Mucosa of descending colon (tissue), 3 donors: Measurements from ENCODE around the gene ADGRG2. TPM values are rescaled to one million over a fixed set of nuclear protein-coding genes. Genes with fewer than 3 reads are reported as not detected.

Source experiments
- ATAC-seq: fragments of 200-7000 bp; cut with Tn5 transposase; one replicate; pipeline ENCODE4 v1.9.1; 2020; ENCODE audit warnings: mild to moderate bottlenecking, moderate library complexity
- DNase-seq, 3 donors: peaks; one replicate each; pipeline ENCODE4 v3.0.0-alpha.2; 2020
- H3K36me3 ChIP-seq: fragments of 200-600 bp; one replicate; pipeline ENCODE4 v1.8.0; 2021; ENCODE audit warnings: low read depth, mild to moderate bottlenecking
- H3K4me1 ChIP-seq: fragments of 200-600 bp; one replicate; pipeline ENCODE4 v1.8.0; 2021; ENCODE audit warnings: low read depth, mild to moderate bottlenecking
- H3K4me3 ChIP-seq: fragments of 200-600 bp; one replicate; pipeline ENCODE4 v1.8.0; 2021; ENCODE audit warnings: mild to moderate bottlenecking
- H3K9me3 ChIP-seq: fragments of 200-600 bp; one replicate; pipeline ENCODE4 v1.8.0; 2021; ENCODE audit warnings: mild to moderate bottlenecking
- CTCF ChIP-seq: fragments of 200-600 bp; IDR thresholded peaks from one replicate; pipeline ENCODE4 v1.8.0; 2022; ENCODE audit warnings: antibody characterized with exemption, mild to moderate bottlenecking
- intact Hi-C, 2 donors: fragments of 100-400 bp; cut with DNase I in 1 of 2; cut with micrococcal nuclease in 1 of 2; formaldehyde crosslinking; loops; one replicate each; pipeline versions ENCODE4 v1.11.0 to v1.11.1; 2022; cut with DNase I, micrococcal nuclease
- long read RNA-seq, 2 donors: library from polyadenylated mRNA; unstranded; transcript quantifications; one replicate each; pipeline ENCODE4 v2.0.0, GENCODE V29; 2019 to 2021
- total RNA-seq, 3 donors: library from RNA; stranded (reverse); fragmentation: NEBNext Ultra II Directional in 2 of 3; extraction: Animal tissue kit (Norgen Biotek cat#: 25700) in 2 of 3; gene quantifications; one replicate each; pipeline versions ENCODE4 v1.2.1 to v1.2.4, GENCODE V29; 2021 to 2023
- donor health status: DM: no; HTN: no; CAD: no; lungs with moderate emphysema.
- donor health status: DM: no; HTN: no; CAD: no.
- donor health status: DM: no; HTN: yes; CAD: no.

Gene ADGRG2
- total RNA-seq = 1 to 10 TPM in 1 of 3 donors, under 1 TPM in 2; 0.38 to 1.3 (median 0.39) TPM
- long read RNA-seq, donor 1, partial matches to known transcripts = 0 of 2 reads
- long read RNA-seq, donor 1, other reads (novel, unspliced or antisense) = 2 of 2 reads
- long read RNA-seq, donor 2 = 0 reads

GRCh38 chrX:19121898-19122640, at the start of gene ADGRG2:
Gene ADGRG2, minus strand, starts transcription at chrX:19122468. Its CDS starts 53,634 bp downstream, at chrX:19068834.
- Histone ChIP-seq H3K4me3 (no peak within 1 kb of the TSS), H3K36me3 (no peaks in the 10 kb centered on the region), H3K4me1 (no peaks in the 10 kb centered on the region), H3K9me3 (no peaks in the 10 kb centered on the region)
- DNase-seq (peak in 2 of 3 donors; percentile 18 to 46), ATAC-seq (peak; percentile 64)
- intact Hi-C loops = no loop called here
- no peak for TF ChIP-seq CTCF

GRCh38 chrX:19168609-19169008, 46.3 kb upstream of the ADGRG2 start:
- Histone ChIP-seq H3K4me3 (no peak overlapping the region), H3K9me3 (no peaks in the 10 kb centered on the region), H3K4me1 (no peaks in the 10 kb centered on the region), H3K36me3 (no peaks in the 10 kb centered on the region)
- DNase-seq = no peak
- intact Hi-C loops = no loop called here
- TF ChIP-seq CTCF = no peak
- no peak for ATAC-seq

GRCh38 chrX:19162851-19163250, 40.6 kb upstream of the ADGRG2 start:
- intact Hi-C loops = no loop called here
- Histone ChIP-seq H3K4me3 (no peak overlapping the region), H3K9me3 (no peaks in the 10 kb centered on the region), H3K4me1 (no peaks in the 10 kb centered on the region), H3K36me3 (no peaks in the 10 kb centered on the region)
- no peak for TF ChIP-seq CTCF
- no peak for DNase-seq
- ATAC-seq = no peak

- no peak for TF ChIP-seq CTCF
- ATAC-seq = peak; percentile 76
- Histone ChIP-seq H3K36me3 (no peaks in the 10 kb centered on the region), H3K9me3 (no peaks in the 10 kb centered on the region), H3K4me1 (no peaks in the 10 kb centered on the region), H3K4me3 (no peak overlapping the region)
- intact Hi-C loops = no loop called here
- DNase-seq = peak in 2 of 3 donors; percentile 22 to 24
Observed at GRCh38 chrX:19156186-19156585, 33.9 kb upstream of the ADGRG2 start.

- ATAC-seq = no peak
- intact Hi-C loops = no loop called here
- Histone ChIP-seq H3K4me3 (no peak overlapping the region), H3K4me1 (no peaks in the 10 kb centered on the region), H3K9me3 (no peaks in the 10 kb centered on the region), H3K36me3 (no peaks in the 10 kb centered on the region)
- no peak for TF ChIP-seq CTCF
- DNase-seq = no peak
Observed at GRCh38 chrX:19152762-19153161, 30.5 kb upstream of the ADGRG2 start.
